ENCODE data around the gene MPPED2.

- TF ChIP-seq CTCF (IDR thresholded peaks at IDR 0.05; ENCODE audit: low read depth, low read length), result no peak
- no peak for TF ChIP-seq MAX (IDR thresholded peaks at IDR 0.05; ENCODE audit: low read depth, low read length)
- no peak for TF ChIP-seq POLR2A (IDR thresholded peaks at IDR 0.05; ENCODE audit: extremely low read depth, insufficient read length)
- TF ChIP-seq MYC (IDR thresholded peaks at IDR 0.05; ENCODE audit: low read depth, low read length), result no peak
Measured at GRCh38 chr11:30462421-30462820, 123.7 kb downstream of the MPPED2 start.
